HG03095 (cell line): Measurements from ENCODE around the gene ACBD6.
"Not testable (repeated sequence)": the region's sequence is repeated elsewhere in the genome, so short reads cannot be mapped to it uniquely, and the experiment has no call there.

Source experiments
- ATAC-seq: cut with Tn5 transposase; IDR thresholded peaks from one replicate; pipeline ENCODE4 v1.9.1; 2021; ENCODE audit warnings: moderate library complexity; ENCODE audit not compliant: unreplicated experiment

Gene ACBD6

GRCh38 chr1:180489976-180490375 is 12.4 kb downstream of the ACBD6 start:
- no peak for ATAC-seq

- no peak for ATAC-seq
Measured at GRCh38 chr1:180489313-180489712, 13.1 kb downstream of the ACBD6 start.

- ATAC-seq = no peak
Measured at GRCh38 chr1:180488661-180489060, 13.7 kb downstream of the ACBD6 start.

GRCh38 chr1:180486092-180486491 is 16.3 kb downstream of the ACBD6 start:
- ATAC-seq = no peak

- no peak for ATAC-seq
Measured at GRCh38 chr1:180484490-180484889, 17.9 kb downstream of the ACBD6 start.

GRCh38 chr1:180482425-180483275 is 19.7 kb downstream of the ACBD6 start:
- ATAC-seq = no peak

GRCh38 chr1:180470031-180470430 is 32.3 kb downstream of the ACBD6 start:
- ATAC-seq = no peak

GRCh38 chr1:180468311-180468710 is 34.1 kb downstream of the ACBD6 start:
- ATAC-seq = no peak

- ATAC-seq = no peak
Measured at GRCh38 chr1:180462102-180462501, 40.3 kb downstream of the ACBD6 start.

GRCh38 chr1:180461682-180462081 is 40.7 kb downstream of the ACBD6 start:
- ATAC-seq = not testable (repeated sequence)

- ATAC-seq = no peak
Measured at GRCh38 chr1:180458807-180459206, 43.6 kb downstream of the ACBD6 start.

- no peak for ATAC-seq
Measured at GRCh38 chr1:180456191-180456590, 46.2 kb downstream of the ACBD6 start.

GRCh38 chr1:180451504-180451903 is 50.9 kb downstream of the ACBD6 start:
- no peak for ATAC-seq

- no peak for ATAC-seq
Measured at GRCh38 chr1:180444522-180444921, 57.9 kb downstream of the ACBD6 start.

- no peak for ATAC-seq
Measured at GRCh38 chr1:180440335-180440734, 62.0 kb downstream of the ACBD6 start.

GRCh38 chr1:180435566-180435965 is 66.8 kb downstream of the ACBD6 start:
- ATAC-seq = no peak

- ATAC-seq = no peak
Measured at GRCh38 chr1:180433873-180434272, 68.5 kb downstream of the ACBD6 start.

GRCh38 chr1:180431683-180432082 is 70.7 kb downstream of the ACBD6 start:
- no peak for ATAC-seq

GRCh38 chr1:180428782-180429695 is 73.3 kb downstream of the ACBD6 start:
- no peak for ATAC-seq

- ATAC-seq = no peak
Measured at GRCh38 chr1:180425952-180426351, 76.4 kb downstream of the ACBD6 start.

GRCh38 chr1:180424848-180425457 is 77.4 kb downstream of the ACBD6 start:
- no peak for ATAC-seq
